Upper lobe of left lung (tissue), 4 donors: ENCODE results near the gene GLYATL1B.

Experiments
- CTCF ChIP-seq, 6 experiments: fragments of 450-650 bp in 4 of 6; fragments of 200-600 bp in 2 of 6; sonication (generic) in 2 of 6; IDR thresholded peaks; one replicate each; pipeline ENCODE4 v1.5.1; 2016 to 2019; ENCODE audit warnings: antibody characterized with exemption in 6 of 6
- EP300 ChIP-seq, 4 donors: sonication (generic); formaldehyde crosslinking; IDR thresholded peaks; one replicate each; pipeline ENCODE4 v1.5.1; 2017; ENCODE audit warnings: antibody characterized with exemption in 4 of 4, control low read depth in 2 of 4
- POLR2A ChIP-seq, 4 donors: fragments of 450-650 bp; IDR thresholded peaks; one replicate each; pipeline ENCODE4 v1.5.1; 2016 to 2017; ENCODE audit warnings: antibody characterized with exemption in 4 of 4, mild to moderate bottlenecking in 2 of 4

GRCh38 chr11:59088162-59088561 is 2.1 kb downstream of the GLYATL1B start:
- no peak for TF ChIP-seq CTCF (IDR thresholded peaks at IDR 0.05)
- TF ChIP-seq POLR2A (IDR thresholded peaks at IDR 0.05) = no peak
- TF ChIP-seq EP300 (IDR thresholded peaks at IDR 0.05) = no peak
